Endothelial cell of hepatic sinusoid (primary cell): Measurements from ENCODE around the gene PRKN.

ENCODE experiments used
- in situ Hi-C: cut with HindIII; loops from 2 replicates; pipeline ENCODE4 v1.10.0; 2017; ENCODE audit warnings: low sequenced_read_pairs

Gene PRKN

GRCh38 chr6:162711376-162711775 lies 16.2 kb downstream of the PRKN start:
- in situ Hi-C loops = no loop called here

- in situ Hi-C loops = no loop called here
Observed at GRCh38 chr6:162710936-162711335, 16.6 kb downstream of the PRKN start.

DNA sequence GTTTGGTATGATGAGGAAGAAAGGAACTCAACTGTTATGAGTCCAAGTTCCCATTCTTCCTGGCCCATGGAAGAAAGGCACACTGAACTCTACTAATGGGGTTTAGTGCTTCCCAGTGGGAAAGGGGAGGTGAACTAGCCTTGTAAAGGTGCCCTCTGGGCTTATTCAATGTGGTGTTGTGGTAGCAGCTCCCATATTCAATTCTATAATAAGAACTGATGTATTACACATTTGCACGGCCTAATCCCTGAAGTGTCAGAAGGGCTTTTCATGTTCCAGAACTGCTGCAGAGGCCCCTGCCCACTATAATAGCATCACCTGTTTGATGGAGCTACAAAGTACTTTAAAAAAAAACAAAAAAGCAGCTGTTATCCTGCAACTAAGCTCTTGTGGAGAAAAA lies 17.1 kb downstream of the PRKN start:
- in situ Hi-C loops = no loop called here

- in situ Hi-C loops = no loop called here
Observed at GRCh38 chr6:162709431-162709830, 18.1 kb downstream of the PRKN start.

GRCh38 chr6:162708971-162709370 lies 18.6 kb downstream of the PRKN start:
- in situ Hi-C loops = no loop called here

GRCh38 chr6:162706232-162706631 lies 21.3 kb downstream of the PRKN start:
- in situ Hi-C loops = no loop called here

- in situ Hi-C loops = no loop called here
Observed at GRCh38 chr6:162705736-162706135, 21.8 kb downstream of the PRKN start.

GRCh38 chr6:162704001-162704400 lies 23.6 kb downstream of the PRKN start:
- in situ Hi-C loops = no loop called here

DNA sequence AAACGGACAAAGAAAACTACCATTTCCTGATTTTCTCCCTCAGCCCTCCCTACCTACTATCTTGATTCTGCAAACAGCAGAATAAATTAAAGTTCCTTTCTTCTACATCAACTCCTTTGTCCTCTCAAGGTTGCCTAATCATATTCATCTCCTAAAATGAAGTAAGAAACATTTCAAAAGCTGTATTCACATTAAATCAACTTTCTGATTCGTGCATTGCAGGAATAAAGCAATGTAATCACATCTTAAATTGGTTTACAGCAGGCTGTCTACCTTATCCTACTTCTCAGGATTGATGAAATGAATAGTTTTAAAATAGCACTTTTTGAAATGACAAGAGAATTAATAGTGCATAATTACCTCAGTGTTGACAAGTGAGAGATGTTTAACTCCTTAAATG lies 25.1 kb downstream of the PRKN start:
- in situ Hi-C loops = no loop called here

DNA sequence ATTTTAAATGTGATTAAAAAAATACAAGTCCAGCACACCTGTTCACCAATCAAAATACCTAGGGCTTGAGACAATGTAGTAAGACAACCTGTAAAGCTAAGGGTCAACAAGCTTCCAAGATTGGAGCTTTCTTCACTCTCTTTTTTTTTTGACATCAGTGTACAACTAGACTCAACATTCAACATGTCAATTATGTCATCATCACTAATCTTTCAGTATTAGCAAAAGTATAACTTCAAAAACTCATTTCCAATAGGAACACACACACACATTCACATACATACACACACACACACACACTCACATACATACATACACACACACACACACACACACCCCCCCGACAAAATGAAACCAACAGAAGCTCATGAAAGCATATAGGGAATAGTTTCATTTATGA lies 26.0 kb downstream of the PRKN start:
- in situ Hi-C loops = no loop called here

GRCh38 chr6:162700966-162701365 lies 26.6 kb downstream of the PRKN start:
- in situ Hi-C loops = no loop called here

DNA sequence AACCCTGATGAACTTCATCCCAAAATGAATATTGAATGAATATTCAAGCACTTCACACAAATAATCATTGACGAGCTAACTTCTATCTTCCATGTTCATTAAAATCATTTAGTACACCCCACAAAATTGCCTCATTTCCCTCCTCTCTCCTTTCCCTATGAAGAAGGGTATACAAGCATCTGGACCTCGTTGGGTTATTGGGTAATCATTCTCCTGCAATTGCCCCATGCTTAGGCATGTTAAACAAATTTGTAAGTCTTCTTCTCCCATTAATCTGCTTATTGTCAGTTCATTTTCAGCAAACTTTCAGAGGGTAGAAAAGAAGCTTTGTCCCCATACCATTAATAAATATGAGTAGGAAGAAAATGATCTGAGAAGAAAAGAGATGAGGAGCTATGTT lies 27.6 kb downstream of the PRKN start:
- in situ Hi-C loops = no loop called here

DNA sequence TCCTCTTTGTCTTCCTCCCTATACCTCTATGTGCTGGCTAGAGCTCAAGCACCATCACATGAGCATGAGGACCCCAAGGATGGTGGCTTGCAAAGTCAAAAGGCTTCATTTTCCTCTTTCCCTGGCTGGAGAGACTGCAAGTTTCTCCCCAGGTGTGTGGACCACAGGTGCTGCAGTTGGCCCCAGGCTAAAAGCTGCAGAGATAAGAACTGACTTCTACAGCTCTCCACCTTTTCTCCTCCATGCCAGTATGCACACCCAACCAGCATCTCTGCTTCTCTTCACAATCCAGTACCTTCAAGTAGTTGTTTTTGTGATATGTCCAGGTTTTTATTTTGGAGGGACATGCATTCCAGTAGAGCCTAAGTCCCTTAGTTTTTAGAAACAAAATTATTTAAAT lies 29.1 kb downstream of the PRKN start:
- in situ Hi-C loops = no loop called here

DNA sequence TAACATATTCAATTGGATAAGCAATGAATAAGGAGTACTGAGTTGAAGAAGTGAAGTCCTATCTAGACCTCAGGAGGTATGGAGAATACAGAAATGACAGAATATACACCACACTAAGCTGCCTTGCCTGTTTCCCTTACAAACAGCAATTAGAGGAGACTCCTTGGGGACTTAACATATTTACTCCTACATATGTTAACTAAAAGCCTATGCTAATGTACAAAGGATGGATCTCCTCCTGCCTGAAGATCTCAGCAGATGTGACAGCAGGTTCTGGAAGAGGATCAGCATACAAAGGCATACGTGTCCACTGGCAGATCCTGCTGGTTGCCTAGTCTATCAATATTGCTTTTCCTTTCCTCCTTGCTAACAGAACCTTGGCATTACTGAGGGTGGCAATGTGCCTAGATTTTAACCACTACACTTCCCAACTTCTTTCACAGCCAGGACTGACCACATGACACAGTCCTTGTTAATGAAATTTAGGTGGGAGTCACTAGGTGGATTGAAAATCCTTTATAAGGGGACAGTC lies 29.6 kb downstream of the PRKN start:
- in situ Hi-C loops = no loop called here

GRCh38 chr6:162690158-162690557 lies 37.4 kb downstream of the PRKN start:
- in situ Hi-C loops = no loop called here

DNA sequence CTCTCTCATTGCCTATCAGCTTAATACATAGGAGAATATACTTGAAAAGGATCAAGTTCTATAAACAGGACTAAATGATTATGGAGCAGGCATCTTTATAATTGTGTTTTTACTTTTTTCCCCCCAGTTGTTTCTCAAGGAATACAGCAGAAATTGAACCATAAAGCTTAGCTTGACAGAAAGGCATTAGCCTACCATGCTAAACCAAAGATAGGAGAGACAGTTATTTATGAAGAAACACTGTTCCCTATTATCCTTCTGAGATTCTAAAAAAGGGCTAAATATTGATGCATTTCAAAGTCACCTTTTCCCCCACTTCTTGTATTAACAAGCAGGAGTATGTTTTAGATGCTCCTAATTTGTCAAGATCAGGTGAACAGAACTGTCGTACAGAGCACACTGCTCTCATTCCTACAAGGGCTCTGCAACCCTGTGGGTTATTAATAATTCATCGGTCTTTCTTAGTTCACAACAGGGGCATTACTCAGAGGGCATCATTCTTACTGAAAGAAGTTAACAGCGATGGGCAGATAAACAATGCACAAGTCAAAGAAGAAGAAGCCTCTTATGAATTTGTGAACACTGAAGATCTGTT lies 38.7 kb downstream of the PRKN start:
- in situ Hi-C loops = no loop called here

GRCh38 chr6:162685586-162685985 lies 42.0 kb downstream of the PRKN start:
- in situ Hi-C loops = no loop called here

DNA sequence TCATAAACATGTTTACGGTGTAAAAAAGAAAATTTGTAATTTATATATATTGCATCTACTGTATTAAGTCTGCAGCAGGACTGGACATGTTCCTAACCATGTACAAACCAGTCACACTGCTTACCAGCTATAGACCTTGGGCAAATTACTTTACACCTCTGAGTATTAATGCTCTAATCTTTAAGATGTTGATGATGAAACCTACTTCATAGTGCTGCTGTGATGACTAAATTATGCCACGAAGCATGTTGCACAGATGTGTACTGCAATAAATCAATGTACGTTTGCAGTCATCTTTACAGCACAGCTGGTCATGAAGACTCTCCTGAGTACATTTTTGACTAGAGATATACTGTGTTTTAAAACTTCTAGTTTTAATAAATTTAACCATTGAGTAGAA lies 42.6 kb downstream of the PRKN start:
- in situ Hi-C loops = no loop called here

- in situ Hi-C loops = no loop called here
Observed at GRCh38 chr6:162684052-162684451, 43.5 kb downstream of the PRKN start.

DNA sequence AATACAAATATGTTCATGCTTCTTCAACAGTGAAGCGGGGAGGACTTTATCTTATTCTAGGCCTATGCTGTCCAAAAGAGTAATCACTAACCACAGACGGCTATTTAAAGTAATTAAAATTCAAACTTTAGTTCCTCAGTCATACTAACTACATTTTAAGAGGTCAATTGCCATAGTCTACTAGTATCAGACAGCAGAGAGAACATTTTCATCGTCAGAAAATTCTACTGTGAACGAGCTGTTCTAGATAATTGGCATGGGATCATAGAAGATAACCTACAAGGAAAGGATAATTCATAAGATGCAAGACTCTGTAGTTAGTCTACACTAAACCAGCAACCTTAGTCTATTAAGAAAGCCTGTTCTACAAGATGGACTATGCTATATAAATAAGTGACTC lies 44.4 kb downstream of the PRKN start:
- in situ Hi-C loops = no loop called here

DNA sequence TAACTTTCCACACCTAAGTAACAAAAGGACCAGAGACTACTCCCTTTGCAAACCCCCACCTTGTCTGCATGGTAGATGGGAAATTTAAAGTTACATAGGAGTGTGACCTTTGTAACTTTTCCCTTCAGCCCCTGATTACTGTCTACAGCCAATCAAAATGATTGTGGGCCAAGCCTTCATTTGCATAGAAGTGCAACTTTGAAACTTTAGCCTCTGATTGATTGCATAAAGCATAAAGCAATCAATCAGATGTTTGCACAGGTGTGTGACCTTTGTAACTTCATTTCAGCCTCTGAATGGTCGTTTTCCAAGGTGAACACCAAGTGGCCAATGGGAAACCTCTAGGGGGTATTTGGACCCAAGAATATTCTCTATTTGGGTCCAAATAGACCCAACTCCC lies 46.1 kb downstream of the PRKN start:
- in situ Hi-C loops = no loop called here

DNA sequence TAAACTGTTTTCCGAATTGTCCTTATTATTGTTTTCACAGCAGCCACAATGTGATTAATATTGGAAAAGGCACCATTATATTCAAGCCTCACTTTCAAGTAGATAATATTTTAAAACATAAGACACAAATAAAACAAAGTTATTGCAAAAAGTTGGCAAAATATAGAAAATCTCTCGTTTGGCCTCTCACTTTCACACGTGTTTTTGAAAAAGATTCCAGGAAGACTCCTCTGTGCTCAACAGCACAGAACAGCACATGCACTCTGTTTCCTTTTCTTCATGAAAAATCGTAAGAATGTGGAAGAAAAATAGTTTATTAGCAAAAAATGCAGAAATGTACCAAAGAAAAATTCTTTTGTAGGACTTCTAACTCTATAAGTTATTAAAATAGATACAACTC lies 46.7 kb downstream of the PRKN start:
- in situ Hi-C loops = no loop called here

DNA sequence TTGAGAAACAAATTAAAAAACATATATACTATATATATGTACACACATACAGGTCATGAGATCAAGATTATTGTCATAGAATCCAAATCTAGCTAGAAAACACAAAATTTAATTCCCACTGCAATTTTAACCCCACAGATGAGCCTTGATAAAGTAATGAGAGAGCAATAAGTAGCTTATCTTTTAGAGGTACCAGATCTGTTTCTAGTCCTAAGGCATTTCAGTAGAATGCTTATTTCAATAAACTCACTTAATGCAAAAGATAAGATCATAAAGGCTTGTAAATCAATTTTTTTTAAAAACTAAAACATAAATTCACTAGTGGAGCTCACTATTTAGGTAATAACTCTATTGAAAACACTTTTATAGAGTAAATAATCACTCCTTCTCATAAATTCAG lies 47.2 kb downstream of the PRKN start:
- in situ Hi-C loops = no loop called here
